Gastroesophageal sphincter (tissue), 4 donors: ENCODE results near the gene DDX3X. TPM values are rescaled to one million over a fixed set of nuclear protein-coding genes. Genes with fewer than 3 reads are reported as not detected.

Experiments used
- ATAC-seq: fragments of 150-250 bp; one replicate; pipeline ENCODE4 v1.9.1; 2016; ENCODE audit warnings: mild to moderate bottlenecking, moderate library complexity
- H3K27ac ChIP-seq, 4 donors: fragments of 200-600 bp; sonication (generic) in 3 of 4; 1 replicate in 3 of 4; 2 replicates in 1 of 4; pipeline ENCODE4 v1.5.1; 2016 to 2019
- H3K27me3 ChIP-seq: fragments of 200-600 bp; sonication (generic); one replicate; pipeline ENCODE4 v1.5.1; 2019
- H3K36me3 ChIP-seq, 2 donors: fragments of 200-600 bp; sonication (generic); one replicate each; pipeline ENCODE4 v1.5.1; 2019; ENCODE audit warnings: control low read depth in 1 of 2
- H3K4me1 ChIP-seq, 3 donors: fragments of 200-600 bp; sonication (generic); 1 replicate in 2 of 3; 2 replicates in 1 of 3; pipeline ENCODE4 v1.5.1; 2016 to 2019; ENCODE audit warnings: control low read depth in 2 of 3
- H3K4me3 ChIP-seq, 2 donors: fragments of 200-600 bp; sonication (generic); one replicate each; pipeline ENCODE4 v1.5.1; 2019; ENCODE audit warnings: mild to moderate bottlenecking in 1 of 2, moderate library complexity in 1 of 2
- H3K9me3 ChIP-seq, 3 donors: fragments of 200-600 bp; sonication (generic); one replicate each; pipeline ENCODE4 v1.5.1; 2017 to 2019; ENCODE audit warnings: control low read depth in 2 of 3
- CTCF ChIP-seq, 4 experiments: fragments of 200-600 bp in 2 of 4; fragments of 450-650 bp in 2 of 4; sonication (generic) in 1 of 4; IDR thresholded peaks; one replicate each; pipeline ENCODE4 v1.5.1; 2017 to 2019; ENCODE audit warnings: antibody characterized with exemption in 4 of 4, mild to moderate bottlenecking in 2 of 4, moderate library complexity in 2 of 4
- EP300 ChIP-seq: sonication (generic); formaldehyde crosslinking; IDR thresholded peaks from one replicate; pipeline ENCODE4 v1.6.1; 2017; ENCODE audit warnings: antibody characterized with exemption, mild to moderate bottlenecking
- POLR2A ChIP-seq, 2 donors: fragments of 450-650 bp; IDR thresholded peaks; one replicate each; pipeline ENCODE4 v1.6.1; 2017; ENCODE audit warnings: antibody characterized with exemption in 2 of 2, mild to moderate bottlenecking in 2 of 2, moderate library complexity in 1 of 2
- POLR2AphosphoS5 ChIP-seq: sonication (generic); formaldehyde crosslinking; IDR thresholded peaks from one replicate; pipeline ENCODE4 v1.6.1; 2017; ENCODE audit warnings: antibody characterized with exemption
- WGBS, 2 donors: methylation state at CpG; one replicate each; pipeline ENCODE4 v1.1.5; 2018; ENCODE audit warnings: low coverage in 1 of 2; 5-methylcytosine and 5-hydroxymethylcytosine counted together
- total RNA-seq, 4 donors: library from RNA; depleted of rRNA; stranded (reverse); fragments of >200 nt; gene quantifications; one replicate each; pipeline ENCODE4 v1.1.0, GENCODE V29; 2016

The DDX3X gene
- total RNA-seq, 4 donors from 2014 or later, result 226 to 385 (median 318) TPM

DNA sequence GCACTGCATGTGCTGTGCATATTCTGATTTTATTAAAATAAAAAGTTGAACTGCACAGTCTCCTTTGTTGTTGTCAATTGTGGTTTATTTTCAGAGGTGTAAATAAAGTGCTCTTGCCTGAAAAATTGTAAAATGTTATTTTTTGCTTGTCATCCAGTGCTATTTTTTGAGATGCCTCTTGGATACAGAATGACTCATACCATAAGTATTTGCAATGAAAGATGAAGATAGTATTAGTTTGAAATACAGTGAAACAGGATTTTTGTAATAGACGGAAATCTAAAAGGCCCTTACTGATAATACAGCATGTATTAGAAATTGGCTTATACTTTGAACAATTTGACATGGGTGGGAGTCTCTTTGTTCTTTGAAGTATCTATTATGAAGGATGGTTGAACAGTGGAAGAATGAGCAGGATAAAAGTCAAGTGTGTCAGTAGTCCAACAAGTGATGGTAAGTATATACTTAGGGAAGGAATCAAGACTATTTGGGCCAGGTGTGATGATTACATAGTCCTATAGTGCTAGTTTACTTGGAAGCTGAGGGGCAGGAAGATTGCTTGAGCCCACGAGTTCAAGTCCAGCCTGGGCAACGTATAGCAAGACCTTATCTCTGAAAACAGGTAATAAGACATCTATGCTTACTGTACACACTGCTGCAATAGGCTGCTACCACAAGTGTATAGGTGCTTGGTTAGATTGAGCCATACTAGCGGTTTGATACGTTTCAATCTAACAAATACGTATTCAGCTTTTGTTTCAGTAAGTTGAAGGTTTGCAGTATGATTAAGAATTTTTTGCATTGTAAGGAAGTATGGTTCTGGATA is 16.4 kb downstream of the DDX3X start:
- no peak for TF ChIP-seq EP300
- no peak for TF ChIP-seq POLR2A (IDR thresholded peaks at IDR 0.05)
- TF ChIP-seq POLR2AphosphoS5, result no peak
- no peak for TF ChIP-seq CTCF (IDR thresholded peaks at IDR 0.05)
- Histone ChIP-seq H3K9me3 (no peaks in the 10 kb centered on the region), H3K4me1 (peaks cover 0 to 12% (median 0%) of the 10 kb centered on the region in 3 donors), H3K27me3 (no peaks in the 10 kb centered on the region), H3K27ac (peak overlapping the region in 3 of 4 donors; percentile 7 to 41 (median 19)), H3K4me3 (no peak overlapping the region), H3K36me3 (peaks cover 0 to 35% of the 10 kb centered on the region in 2 donors)
- 50 to 75% methylated on average over 6 of the region's 6 CpGs for WGBS, 2 donors
- ATAC-seq, result peak; percentile 25

- Histone ChIP-seq H3K4me1 (peaks cover 0 to 12% (median 0%) of the 10 kb centered on the region in 3 donors), H3K27ac (peak overlapping the region in 2 of 4 donors; percentile 7 to 19), H3K27me3 (no peaks in the 10 kb centered on the region), H3K9me3 (no peaks in the 10 kb centered on the region), H3K4me3 (no peak overlapping the region), H3K36me3 (peaks cover 0 to 28% of the 10 kb centered on the region in 2 donors)
- peak; percentile 11 for TF ChIP-seq POLR2AphosphoS5
- TF ChIP-seq EP300, result no peak
- no peak for ATAC-seq
- WGBS, 2 donors, result 33 to 55% methylated on average over 3 of the region's 3 CpGs
Observed at GRCh38 chrX:41350976-41351569, 17.1 kb downstream of the DDX3X start.

DNA sequence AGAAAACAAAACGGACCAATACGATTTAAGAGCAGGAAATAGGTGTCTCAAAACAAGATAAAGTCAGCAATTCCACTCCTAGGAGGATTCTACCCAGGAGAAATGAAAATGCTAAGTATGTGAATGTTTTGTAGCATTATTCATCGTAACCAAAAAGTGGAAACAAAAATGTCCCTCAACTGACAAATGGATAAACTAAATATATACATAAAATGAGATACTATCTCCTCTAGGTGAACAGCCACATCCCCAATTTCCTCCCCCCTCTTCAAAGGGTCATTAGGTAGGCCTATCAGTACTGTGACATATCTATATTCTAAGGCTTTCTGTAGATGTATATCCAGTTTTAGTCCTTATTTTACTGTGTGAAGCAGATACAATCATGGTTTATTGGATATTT is 18.0 kb downstream of the DDX3X start:
- Histone ChIP-seq H3K27me3 (no peaks in the 10 kb centered on the region), H3K9me3 (no peaks in the 10 kb centered on the region), H3K27ac (no peak overlapping the region), H3K4me3 (no peak overlapping the region), H3K36me3 (peaks cover 0 to 19% of the 10 kb centered on the region in 2 donors), H3K4me1 (peaks cover 0 to 12% (median 0%) of the 10 kb centered on the region in 3 donors)
- ATAC-seq, result no peak
- TF ChIP-seq POLR2A (IDR thresholded peaks at IDR 0.05) (no peak), CTCF (IDR thresholded peaks at IDR 0.05) (no peak), POLR2AphosphoS5 (no peak), EP300 (no peak)
- 42 to 67% methylated on average over 3 of the region's 3 CpGs for WGBS, 2 donors

DNA sequence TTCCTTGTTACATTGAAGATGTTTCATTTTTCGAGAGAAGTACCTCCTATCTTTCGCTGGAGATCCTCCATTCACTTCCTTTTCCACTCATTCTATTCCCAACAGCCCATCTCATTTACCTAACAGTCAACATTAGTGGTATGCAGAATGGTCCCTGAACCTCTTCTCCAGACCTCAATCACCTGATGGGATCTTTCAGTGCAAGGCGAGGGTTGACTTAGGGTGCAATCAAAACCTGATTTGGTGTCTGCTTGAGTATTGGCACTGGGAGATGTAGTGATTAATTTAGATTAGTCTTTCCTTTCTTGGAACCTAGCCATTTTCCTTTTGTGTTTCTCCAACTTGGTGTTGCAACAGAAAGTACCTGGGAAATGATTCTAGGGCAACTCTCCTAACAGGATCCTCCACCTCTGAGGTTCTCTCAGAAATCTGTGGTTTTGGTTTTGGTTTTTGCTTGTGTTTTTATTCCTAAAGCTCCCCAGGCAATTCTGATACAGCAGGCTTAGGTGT is 18.4 kb downstream of the DDX3X start:
- Histone ChIP-seq H3K4me1 (peaks cover 0 to 12% (median 0%) of the 10 kb centered on the region in 3 donors), H3K27me3 (no peaks in the 10 kb centered on the region), H3K27ac (no peak overlapping the region), H3K4me3 (no peak overlapping the region), H3K9me3 (no peaks in the 10 kb centered on the region), H3K36me3 (peaks cover 0 to 15% of the 10 kb centered on the region in 2 donors)
- 69 to 90% methylated on average over 2 to 3 of the region's 3 CpGs for WGBS, 2 donors
- TF ChIP-seq EP300, result no peak
- no peak for TF ChIP-seq CTCF (IDR thresholded peaks at IDR 0.05)
- no peak for ATAC-seq

DNA sequence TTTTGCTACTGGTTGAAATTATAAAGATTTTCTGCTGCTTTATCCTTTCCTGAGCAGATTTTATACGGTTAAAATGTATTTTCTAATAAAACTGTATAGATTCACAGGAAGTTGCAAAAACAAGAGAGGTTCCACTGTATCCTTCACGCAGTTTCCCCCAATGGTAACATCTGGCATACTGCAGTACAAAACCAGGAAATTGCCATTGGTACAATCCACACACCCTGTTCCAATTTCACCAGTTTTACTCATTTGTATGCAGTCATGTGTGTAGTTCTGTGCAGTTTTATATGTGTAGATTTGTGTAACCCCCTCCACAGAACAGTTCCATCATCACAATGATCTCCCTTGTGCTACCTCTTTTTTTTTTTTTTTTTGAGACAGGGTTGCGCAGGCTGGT is 20.0 kb downstream of the DDX3X start:
- Histone ChIP-seq H3K27ac (no peak overlapping the region), H3K36me3 (no peaks in the 10 kb centered on the region), H3K4me3 (no peak overlapping the region), H3K27me3 (no peaks in the 10 kb centered on the region), H3K9me3 (no peaks in the 10 kb centered on the region), H3K4me1 (peaks cover 0 to 12% (median 0%) of the 10 kb centered on the region in 3 donors)
- TF ChIP-seq CTCF (IDR thresholded peaks at IDR 0.05) (no peak), POLR2A (IDR thresholded peaks at IDR 0.05) (no peak), EP300 (no peak), POLR2AphosphoS5 (no peak)
- ATAC-seq, result no peak
- WGBS, 2 donors, result 50 to 84% methylated on average over 2 of the region's 3 CpGs
